HepG2 (cell line): ENCODE data around the gene ZNF491. TPM values are rescaled to one million over a fixed set of nuclear protein-coding genes. Genes with fewer than 3 reads are reported as not detected.

Experiments
- DRAP1 ChIP-seq: IDR thresholded peaks from 2 replicates; pipeline ENCODE4 v1.6.1; 2016; ENCODE audit warnings: missing genetic modification reagents, missing compliant biosample characterization
- HOXD1 ChIP-seq: sonication (generic); formaldehyde crosslinking; IDR thresholded peaks from 2 replicates; pipeline ENCODE4 v1.5.0; 2020; ENCODE audit warnings: missing genetic modification reagents
- KDM5A ChIP-seq: fragments of 200-600 bp; sonication (generic); IDR thresholded peaks from 2 replicates; pipeline ENCODE4 v1.7.0; 2018; ENCODE audit warnings: antibody characterized with exemption, mild to moderate bottlenecking, low read length, borderline replicate concordance
- KLF6 ChIP-seq: IDR thresholded peaks from 2 replicates; pipeline ENCODE4 v1.8.0; 2016; ENCODE audit warnings: missing biosample characterization, missing genetic modification reagents
- MAFG ChIP-seq: sonication (generic); formaldehyde crosslinking; IDR thresholded peaks from 2 replicates; pipeline ENCODE4 v1.5.1; 2020; ENCODE audit warnings: mild to moderate bottlenecking, missing genetic modification reagents
- NFE2 ChIP-seq: sonication (generic); formaldehyde crosslinking; IDR thresholded peaks from 2 replicates; pipeline ENCODE4 v1.4.0; 2020; ENCODE audit warnings: missing genetic modification reagents
- NFE2L1 ChIP-seq: sonication (generic); formaldehyde crosslinking; IDR thresholded peaks from 2 replicates; pipeline ENCODE4 v1.4.0; 2020; ENCODE audit warnings: missing genetic modification reagents, mild to moderate bottlenecking, borderline replicate concordance
- SIN3A ChIP-seq: IDR thresholded peaks from 2 replicates; pipeline ENCODE4 v1.6.1; 2011; ENCODE audit warnings: low read depth, mild to moderate bottlenecking, control low read depth, low read length, borderline replicate concordance
- STAT6 ChIP-seq: sonication (generic); formaldehyde crosslinking; IDR thresholded peaks from 2 replicates; pipeline ENCODE4 v1.4.0; 2020; ENCODE audit warnings: missing genetic modification reagents, mild to moderate bottlenecking, borderline replicate concordance
- THYN1 ChIP-seq: sonication (generic); formaldehyde crosslinking; IDR thresholded peaks from 2 replicates; pipeline ENCODE4 v1.8.1; 2023; ENCODE audit warnings: low read depth, mild to moderate bottlenecking, moderate library complexity, missing genetic modification reagents, borderline replicate concordance
- ZBTB7B ChIP-seq: sonication (generic); formaldehyde crosslinking; IDR thresholded peaks from 2 replicates; pipeline ENCODE4 v1.4.0; 2020; ENCODE audit warnings: missing genetic modification reagents
- ZFP36 ChIP-seq: fragments of 150-350 bp; IDR thresholded peaks from 2 replicates; pipeline ENCODE4 v1.6.1; 2018; ENCODE audit warnings: borderline replicate concordance, low read length, low read depth; ENCODE audit not compliant: partially characterized antibody
- ZFP36L1 ChIP-seq: sonication (generic); formaldehyde crosslinking; IDR thresholded peaks from 2 replicates; pipeline ENCODE4 v1.8.0; 2022; ENCODE audit warnings: mild to moderate bottlenecking, missing genetic modification reagents, moderate library complexity
- ZNF264 ChIP-seq: sonication (generic); formaldehyde crosslinking; IDR thresholded peaks from 2 replicates; pipeline ENCODE4 v1.4.0; 2020; ENCODE audit warnings: missing genetic modification reagents
- ZNF30 ChIP-seq: sonication (generic); formaldehyde crosslinking; IDR thresholded peaks from 2 replicates; pipeline ENCODE4 v1.5.0; 2020; ENCODE audit warnings: mild to moderate bottlenecking, missing genetic modification reagents
- ZNF362 ChIP-seq: sonication (generic); formaldehyde crosslinking; IDR thresholded peaks from 2 replicates; pipeline ENCODE4 v1.4.0; 2020; ENCODE audit warnings: missing genetic modification reagents, mild to moderate bottlenecking, borderline replicate concordance
- ZNF552 ChIP-seq: sonication (generic); formaldehyde crosslinking; IDR thresholded peaks from 2 replicates; pipeline ENCODE4 v1.9.0; 2022; ENCODE audit warnings: missing genetic modification reagents, mild to moderate bottlenecking, borderline replicate concordance
- ZNF670 ChIP-seq: sonication (generic); formaldehyde crosslinking; IDR thresholded peaks from 2 replicates; pipeline ENCODE4 v1.8.0; 2022; ENCODE audit warnings: mild to moderate bottlenecking, missing genetic modification reagents, borderline replicate concordance
- ZNF768 ChIP-seq: sonication (generic); formaldehyde crosslinking; IDR thresholded peaks from 2 replicates; pipeline ENCODE4 v1.4.0; 2020; ENCODE audit warnings: missing genetic modification reagents
- ZNF790 ChIP-seq: sonication (generic); formaldehyde crosslinking; IDR thresholded peaks from 2 replicates; pipeline ENCODE4 v1.8.0; 2022; ENCODE audit warnings: missing genetic modification reagents, mild to moderate bottlenecking, borderline replicate concordance
- ZSCAN21 ChIP-seq: sonication (generic); formaldehyde crosslinking; IDR thresholded peaks from 2 replicates; pipeline ENCODE4 v1.8.0; 2022; ENCODE audit warnings: mild to moderate bottlenecking, missing genetic modification reagents, moderate library complexity, borderline replicate concordance
- polyA plus RNA-seq, 8 experiments: library from polyadenylated mRNA; depleted of rRNA in 3 of 8; stranded (reverse) in 7 of 8; unstranded in 1 of 8; fragments of >200 nt; fragmentation: Illumina TruSeq in 4 of 8; extraction: Trizol in 4 of 8; gene quantifications; 2 replicates each; pipeline versions ENCODE4 v1.2.1 to v1.2.3, GENCODE V29; 2011 to 2016; ENCODE audit warnings: low read depth in 4 of 8, missing spikeins in 1 of 8, mixed read lengths in 1 of 8; ENCODE audit not compliant: insufficient read depth in 1 of 8
- total RNA-seq, 5 experiments: library from RNA; depleted of rRNA; stranded (reverse); fragments of >200 nt; fragmentation: Illumina TruSeq; extraction: Trizol; gene quantifications; 2 replicates each; pipeline ENCODE4 v1.2.3, GENCODE V29; 2016; ENCODE audit warnings: low read depth in 1 of 5

Gene ZNF491
- total and polyA plus RNA-seq, 2 of the 13 experiments (the other 11 are each of a cell fraction or from before 2014, with no cell fraction given): 0.57 to 2.2 TPM

GRCh38 chr19:11798391-11799330 lies at the start of gene ZNF491 (continued):
- peak; percentile 71; the same call in 1 of the 2 replicates for TF ChIP-seq ZNF768 (CRISPR knock-in tag)
- TF ChIP-seq ZSCAN21 (CRISPR knock-in tag): 0 out of 2 replicates have a peak, but pooled peaks have one; percentile 58
- TF ChIP-seq ZNF30 (CRISPR knock-in tag): no peak
- no peak for TF ChIP-seq ZNF552
- TF ChIP-seq ZBTB7B (CRISPR knock-in tag): peak; percentile 46; the same call in 1 of the 2 replicates
- TF ChIP-seq ZNF790: peak; percentile 74; the same call in 1 of the 2 replicates
- TF ChIP-seq KDM5A: peak; percentile 33; the same call in 1 of the 2 replicates
- TF ChIP-seq KLF6 (CRISPR knock-in tag): no peak
- peak; percentile 20; the same call in 1 of the 2 replicates for TF ChIP-seq ZNF362
- TF ChIP-seq ZFP36L1: no peak
- no peak for TF ChIP-seq STAT6 (CRISPR knock-in tag)
- TF ChIP-seq NFE2 (CRISPR knock-in tag): no peak
- TF ChIP-seq NFE2L1 (CRISPR knock-in tag): peak; percentile 67; the same call in 1 of the 2 replicates
- no peak for TF ChIP-seq THYN1 (CRISPR knock-in tag)
- TF ChIP-seq ZFP36: no peak
- peak; percentile 67 for TF ChIP-seq DRAP1 (CRISPR knock-in tag)
- peak; percentile 52; the same call in 1 of the 2 replicates for TF ChIP-seq ZNF264 (CRISPR knock-in tag)
- no peak for TF ChIP-seq ZNF670 (CRISPR knock-in tag)
- TF ChIP-seq SIN3A: peak; percentile 39; the same call in 1 of the 2 replicates
- 0 out of 2 replicates have a peak, but pooled peaks have one; percentile 44 for TF ChIP-seq HOXD1 (CRISPR knock-in tag)
- no peak for TF ChIP-seq MAFG (CRISPR knock-in tag)
